GM12878 (cell line): ENCODE data around the gene ITSN2. TPM values are rescaled to one million over a fixed set of nuclear protein-coding genes. Genes with fewer than 3 reads are reported as not detected.

ENCODE experiments used
- ATAC-seq: fragments of 200-7000 bp; cut with Tn5 transposase; 3 replicates; pipeline ENCODE4 v1.9.1; 2020; ENCODE audit warnings: mild to moderate bottlenecking, moderate library complexity
- BruUV-seq: library from RNA; stranded (reverse); fragments of 400-500 nt; replicated peaks from 2 replicates; lab custom pipeline; 2021; lab: Mats Ljungman, UMichigan
- CTCF ChIA-PET: fragments of 300-600 bp; sonication (Branson Sonifier 250); formaldehyde crosslinking; extraction: SDS; loops from one replicate; lab custom pipeline; 2021; ENCODE audit warnings: inconsistent platforms; lab: Yijun Ruan, JAX
- POLR2A ChIA-PET: fragments of 350-600 bp; formaldehyde crosslinking; extraction: SDS; loops from one replicate; lab custom pipeline; 2021; ENCODE audit warnings: inconsistent platforms; lab: Charles Lee
- RAD21 ChIA-PET: fragments of 300-600 bp; sonication (Branson Sonifier 250); formaldehyde crosslinking; loops from one replicate; lab custom pipeline; 2023; ENCODE audit warnings: antibody characterized with exemption; ENCODE audit not compliant: unreplicated experiment; lab: Charles Lee
- SMC1A ChIA-PET: fragments of 300-600 bp; sonication (Branson Sonifier 250); formaldehyde crosslinking; loops from one replicate; lab custom pipeline; 2023; ENCODE audit not compliant: unreplicated experiment, uncharacterized antibody; lab: Charles Lee
- DNase-seq: peaks from one replicate; pipeline ENCODE4 v3.0.0-alpha.2; 2011; ENCODE audit warnings: low read depth, low spot score
- FAIRE-seq: peaks from 3 replicates; lab custom pipeline; 2011; peaks lifted over from hg19 to GRCh38; lab: Jason Lieb, UNC
- H2AFZ ChIP-seq: 2 replicates; pipeline ENCODE4 v1.6.0; 2011; ENCODE audit warnings: low read depth, low read length, control low read depth; ENCODE audit not compliant: control insufficient read depth
- H3K27ac ChIP-seq: 2 replicates; pipeline ENCODE4 v1.5.1; 2011; ENCODE audit warnings: control low read depth; ENCODE audit not compliant: control insufficient read depth, insufficient read depth
- H3K27me3 ChIP-seq, 2 experiments: replicated peaks in 1 of 2; 2 replicates each; pipeline versions ENCODE4 v1.6.0 to v1.6.1; 2011; ENCODE audit warnings: low read length in 1 of 2; ENCODE audit not compliant: control insufficient read depth in 2 of 2, insufficient read depth in 2 of 2
- H3K36me3 ChIP-seq, 2 experiments: 2 replicates each; pipeline ENCODE4 v1.5.1; 2011; ENCODE audit warnings: low read length in 1 of 2; ENCODE audit not compliant: control insufficient read depth in 2 of 2, insufficient read depth in 2 of 2
- H3K4me1 ChIP-seq: 2 replicates; pipeline ENCODE4 v1.6.1; 2011; ENCODE audit warnings: mild to moderate bottlenecking, low read length, moderate library complexity, mixed read lengths; ENCODE audit not compliant: control insufficient read depth, insufficient read depth
- H3K4me2 ChIP-seq: 2 replicates; pipeline ENCODE4 v1.6.0; 2011; ENCODE audit warnings: control low read depth; ENCODE audit not compliant: control insufficient read depth, insufficient read depth
- H3K4me3 ChIP-seq: fragments of 200-600 bp; sonication (generic); 2 replicates; pipeline ENCODE4 v1.5.1; 2016
- H3K79me2 ChIP-seq: 2 replicates; pipeline ENCODE4 v1.6.0; 2011; ENCODE audit warnings: low read length; ENCODE audit not compliant: control insufficient read depth, insufficient read depth
- H3K9ac ChIP-seq: 2 replicates; pipeline ENCODE4 v1.8.0; 2011; ENCODE audit warnings: low read length, control low read depth, mixed read lengths; ENCODE audit not compliant: control insufficient read depth, insufficient read depth
- H3K9me3 ChIP-seq: replicated peaks from 3 replicates; pipeline ENCODE4 v1.5.1; 2011; ENCODE audit warnings: mild to moderate bottlenecking, low read length; ENCODE audit not compliant: control insufficient read depth, insufficient read depth
- H4K20me1 ChIP-seq: 2 replicates; pipeline ENCODE4 v1.6.0; 2011; ENCODE audit not compliant: control insufficient read depth, insufficient read depth
- BCLAF1 ChIP-seq: fragments of 450-650 bp; IDR thresholded peaks from 2 replicates; pipeline ENCODE4 v1.6.1; 2017; ENCODE audit warnings: antibody characterized with exemption, mild to moderate bottlenecking, moderate library complexity
- ESRRA ChIP-seq: IDR thresholded peaks from 2 replicates; pipeline ENCODE4 v1.6.1; 2012; ENCODE audit warnings: mild to moderate bottlenecking, low read length, improper control_type of control experiment
- EZH2 ChIP-seq: IDR thresholded peaks from 2 replicates; pipeline ENCODE4 v1.6.1; 2012; ENCODE audit warnings: low read depth, mild to moderate bottlenecking, control low read depth, inconsistent platforms, low read length, borderline replicate concordance; ENCODE audit not compliant: control insufficient read depth
- REST ChIP-seq: IDR thresholded peaks from 2 replicates; pipeline ENCODE4 v1.6.1; 2012; ENCODE audit warnings: mild to moderate bottlenecking, low read depth, low read length
- SKIL ChIP-seq: fragments of 450-650 bp; IDR thresholded peaks from 2 replicates; pipeline ENCODE4 v1.6.1; 2017; ENCODE audit warnings: mild to moderate bottlenecking, low read depth, inconsistent platforms; ENCODE audit not compliant: poor library complexity, severe bottlenecking
- SRF ChIP-seq, 2 experiments: IDR thresholded peaks; 2 replicates each; pipeline ENCODE4 v1.6.1; 2011; ENCODE audit warnings: low read depth in 2 of 2, low read length in 2 of 2, mild to moderate bottlenecking in 1 of 2, moderate library complexity in 1 of 2
- WGBS: methylation state at CpG from one replicate; pipeline ENCODE4 v1.1.6; 2016; ENCODE audit warnings: low lambda C conversion rate; ENCODE audit not compliant: insufficient replicate concordance, insufficient coverage; ENCODE audit errors: missing lambda C conversion rate; 5-methylcytosine and 5-hydroxymethylcytosine counted together
- in situ Hi-C: fragments of 300-500 bp; cut with MboI; formaldehyde crosslinking; loops from 9 replicates; pipeline ENCODE4 v1.14.3; 2018; ENCODE audit warnings: mixed read lengths
- intact Hi-C: fragments of 100-400 bp; cut with micrococcal nuclease; formaldehyde crosslinking; loops from one replicate; pipeline ENCODE4 v1.14.2; 2022; ENCODE audit not compliant: unreplicated experiment
- polyA plus RNA-seq, 11 experiments: library from polyadenylated mRNA; depleted of rRNA in 4 of 11; unstranded in 6 of 11; stranded (reverse) in 5 of 11; fragments of >200 nt; fragmentation: Nextera tagmentation in 4 of 11; fragmentation: Illumina TruSeq in 1 of 11; extraction: Ambion mirVana in 4 of 11; extraction: Trizol in 1 of 11; gene quantifications; 1 replicate in 1 of 11; 2 replicates in 10 of 11; pipeline versions ENCODE4 v1.2.1 to v1.2.3, GENCODE V29; 2011 to 2016; ENCODE audit warnings: inconsistent platforms in 2 of 11, missing spikeins in 2 of 11, low read depth in 1 of 11
- total RNA-seq, 4 experiments: library from RNA; depleted of rRNA in 3 of 4; stranded (reverse); fragments of >200 nt in 3 of 4; fragmentation: Illumina TruSeq in 1 of 4; extraction: Trizol in 1 of 4; gene quantifications; 2 replicates each; pipeline versions ENCODE4 v1.2.1 to v1.2.3, GENCODE V29; 2013 to 2021
- TF ChIP-seq, protein P1 (sequence below): IDR thresholded peaks from 2 replicates; pipeline ENCODE4 v1.6.1; 2011; ENCODE audit warnings: mild to moderate bottlenecking, low read depth, low read length, moderate library complexity; ENCODE audit not compliant: insufficient replicate concordance

The ITSN2 gene
- total and polyA plus RNA-seq, 10 of the 15 experiments (the other 5 are each of a cell fraction or from before 2014, with no cell fraction given), result 20.5 to 80.0 (median 54.7) TPM

- TF ChIP-seq SKIL, result no peak
- TF ChIP-seq ESRRA, result no peak
- TF ChIP-seq EZH2, result no peak
- TF ChIP-seq, protein P1, sequence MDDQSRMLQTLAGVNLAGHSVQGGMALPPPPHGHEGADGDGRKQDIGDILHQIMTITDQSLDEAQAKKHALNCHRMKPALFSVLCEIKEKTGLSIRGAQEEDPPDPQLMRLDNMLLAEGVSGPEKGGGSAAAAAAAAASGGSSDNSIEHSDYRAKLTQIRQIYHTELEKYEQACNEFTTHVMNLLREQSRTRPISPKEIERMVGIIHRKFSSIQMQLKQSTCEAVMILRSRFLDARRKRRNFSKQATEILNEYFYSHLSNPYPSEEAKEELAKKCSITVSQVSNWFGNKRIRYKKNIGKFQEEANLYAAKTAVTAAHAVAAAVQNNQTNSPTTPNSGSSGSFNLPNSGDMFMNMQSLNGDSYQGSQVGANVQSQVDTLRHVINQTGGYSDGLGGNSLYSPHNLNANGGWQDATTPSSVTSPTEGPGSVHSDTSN, result no peak
These were observed 97.8 kb downstream of the ITSN2 start (continued) for GRCh38 chr2:24262421-24262970.

- peaks cover 0 to 18% of the 10 kb centered on the region in 2 experiments; a peak in 2 of 4 replicates for H3K36me3 ChIP-seq
- in situ Hi-C loops, result no loop called here
These were observed 98.9 kb downstream of the ITSN2 start for GRCh38 chr2:24261441-24261840.

More at GRCh38 chr2:24261441-24261840, 98.9 kb downstream of the ITSN2 start:
- WGBS, result 48% methylated on average over 3 of the region's 3 CpGs
- Histone ChIP-seq H3K4me1 (0 out of 2 replicates have a peak, but pooled peaks cover 3% of the 10 kb centered on the region), H3K27me3 (no peaks in the 10 kb centered on the region), H3K4me3 (no peak overlapping the region), H4K20me1 (no peaks in the 10 kb centered on the region), H3K9me3 (no peaks in the 10 kb centered on the region), H3K27ac (no peak overlapping the region), H3K9ac (no peak overlapping the region), H3K79me2 (no peaks in the 10 kb centered on the region), H2AFZ (no peak overlapping the region), H3K4me2 (no peak overlapping the region)
- ATAC-seq, result no peak
- ChIA-PET RAD21 (interaction anchor here (0.8 to 1.3 kb wide), 2 partner anchors 18 to 30 kb away, joined by 3 read pairs; no protein-coding TSS in a partner anchor), SMC1A (interaction anchor here (0.7 to 2.2 kb wide), 6 partner anchors 9 to 82 kb away, joined by 3 to 5 read pairs (median 4); no protein-coding TSS in a partner anchor), POLR2A (interaction anchor here (0.5 to 0.6 kb wide), 2 partner anchors 11 to 45 kb away, joined by 3 to 4 read pairs; no protein-coding TSS in a partner anchor), CTCF (interaction anchor here (0.9 to 2.4 kb wide), 2 partner anchors 13 to 81 kb away, joined by 3 to 5 read pairs; no protein-coding TSS in a partner anchor)
- TF ChIP-seq SRF (IDR thresholded peaks at IDR 0.05; ENCODE audit: low read depth in 2 of 2, low read length in 2 of 2) (peak in 1 of 2 experiments; percentile 40; a peak in 1 of 4 replicates), REST (no peak), BCLAF1 (no peak)
- FAIRE-seq, result no peak
- intact Hi-C loops, result no loop called here
- no peak for DNase-seq
- BruUV-seq, result no TSS peak
